Measurements from ENCODE around the gene ATMIN. TPM values are rescaled to one million over a fixed set of nuclear protein-coding genes. Genes with fewer than 3 reads are reported as not detected.

ATMIN gene
- total RNA-seq, 1 donor from 2014 or later = 44.7 TPM

- no peak for DNase-seq (ENCODE audit: low read depth)
These were observed 26.4 kb downstream of the ATMIN start for GRCh38 chr16:81061871-81062608.

DNA sequence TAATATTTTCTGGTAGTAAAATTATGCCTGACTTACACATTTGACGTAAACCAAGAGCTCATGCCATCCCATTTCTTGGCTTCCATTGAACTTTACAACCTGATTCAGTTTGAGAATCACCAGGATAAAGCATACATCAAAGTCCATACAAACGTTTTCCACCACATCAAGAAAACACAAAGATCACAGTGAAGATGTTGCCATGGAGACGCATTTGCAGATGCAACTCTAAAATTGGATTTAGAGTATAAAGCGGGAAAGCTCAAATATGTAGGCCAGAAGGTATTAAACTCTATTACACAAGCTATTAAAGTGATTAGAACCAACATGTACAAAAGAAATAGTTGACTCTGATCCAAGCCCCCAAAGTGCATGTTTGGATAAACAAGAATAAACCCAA is 31.0 kb downstream of the ATMIN start:
- no peak for DNase-seq (ENCODE audit: low read depth)

- DNase-seq (ENCODE audit: low read depth) = no peak
These were observed 31.5 kb downstream of the ATMIN start for GRCh38 chr16:81067166-81067565.

DNA sequence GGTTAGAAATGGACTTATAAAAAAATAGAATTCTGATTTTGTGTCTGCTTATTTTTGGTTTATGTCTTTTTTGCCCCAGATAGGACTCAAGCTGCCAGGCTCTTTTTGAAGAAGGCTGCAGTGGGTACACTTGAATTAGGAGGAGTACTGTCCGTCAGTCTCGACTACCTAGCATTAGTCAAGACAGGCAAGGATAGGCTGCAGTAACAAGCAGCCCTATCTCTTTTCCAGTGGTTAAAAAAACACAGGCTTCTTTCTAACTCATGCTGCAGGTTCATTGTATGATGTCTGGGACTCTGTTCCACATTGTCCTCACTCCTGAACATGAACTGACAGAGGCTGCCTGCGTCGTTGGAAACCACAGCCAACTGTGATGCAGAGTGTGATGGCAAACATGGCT is 33.4 kb downstream of the ATMIN start:
- DNase-seq (ENCODE audit: low read depth) = no peak

- DNase-seq (ENCODE audit: low read depth) = no peak
These were observed 35.3 kb downstream of the ATMIN start for GRCh38 chr16:81070979-81071378.

- no peak for DNase-seq (ENCODE audit: low read depth)
These were observed 36.2 kb downstream of the ATMIN start for GRCh38 chr16:81071805-81072204.

DNA sequence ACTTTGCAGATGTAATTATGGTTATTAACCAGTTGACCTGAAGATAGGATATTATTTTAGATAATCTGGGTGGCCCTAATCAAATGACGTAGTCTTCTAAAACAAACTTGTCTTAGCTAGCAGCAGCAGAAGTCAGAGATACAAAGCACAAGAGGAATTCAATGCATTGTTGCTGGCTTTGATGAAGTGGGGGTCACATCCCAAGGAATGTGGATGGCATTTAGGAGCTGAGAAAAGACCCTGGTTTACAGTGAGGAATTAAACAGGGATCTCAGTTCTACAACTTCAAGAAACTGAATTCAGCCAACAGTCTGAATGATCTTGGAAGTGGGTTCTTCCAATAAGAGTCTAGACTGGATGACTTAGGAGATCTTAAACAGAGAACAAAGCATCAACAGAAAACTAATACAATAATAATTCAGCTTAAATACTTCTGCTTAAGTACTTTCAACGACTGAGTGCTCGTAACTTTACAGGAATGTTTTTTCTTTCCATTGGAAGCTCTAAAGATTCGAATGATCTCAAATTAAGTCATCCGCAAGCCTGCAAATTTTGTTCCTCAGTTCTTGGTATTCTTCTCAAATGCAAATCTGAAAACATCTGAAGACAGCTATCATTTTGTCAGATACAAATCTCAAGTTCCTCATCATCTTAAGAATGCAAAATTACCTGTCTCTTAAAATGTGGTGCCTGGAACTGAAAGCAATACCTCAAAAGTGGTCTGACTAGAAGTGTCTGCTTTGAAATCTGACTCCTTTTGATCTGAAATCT is 38.1 kb downstream of the ATMIN start:
- no peak for DNase-seq (ENCODE audit: low read depth)

GRCh38 chr16:81076566-81077075 is 41.0 kb downstream of the ATMIN start:
- peak; percentile 91 for DNase-seq (ENCODE audit: low read depth)

DNA sequence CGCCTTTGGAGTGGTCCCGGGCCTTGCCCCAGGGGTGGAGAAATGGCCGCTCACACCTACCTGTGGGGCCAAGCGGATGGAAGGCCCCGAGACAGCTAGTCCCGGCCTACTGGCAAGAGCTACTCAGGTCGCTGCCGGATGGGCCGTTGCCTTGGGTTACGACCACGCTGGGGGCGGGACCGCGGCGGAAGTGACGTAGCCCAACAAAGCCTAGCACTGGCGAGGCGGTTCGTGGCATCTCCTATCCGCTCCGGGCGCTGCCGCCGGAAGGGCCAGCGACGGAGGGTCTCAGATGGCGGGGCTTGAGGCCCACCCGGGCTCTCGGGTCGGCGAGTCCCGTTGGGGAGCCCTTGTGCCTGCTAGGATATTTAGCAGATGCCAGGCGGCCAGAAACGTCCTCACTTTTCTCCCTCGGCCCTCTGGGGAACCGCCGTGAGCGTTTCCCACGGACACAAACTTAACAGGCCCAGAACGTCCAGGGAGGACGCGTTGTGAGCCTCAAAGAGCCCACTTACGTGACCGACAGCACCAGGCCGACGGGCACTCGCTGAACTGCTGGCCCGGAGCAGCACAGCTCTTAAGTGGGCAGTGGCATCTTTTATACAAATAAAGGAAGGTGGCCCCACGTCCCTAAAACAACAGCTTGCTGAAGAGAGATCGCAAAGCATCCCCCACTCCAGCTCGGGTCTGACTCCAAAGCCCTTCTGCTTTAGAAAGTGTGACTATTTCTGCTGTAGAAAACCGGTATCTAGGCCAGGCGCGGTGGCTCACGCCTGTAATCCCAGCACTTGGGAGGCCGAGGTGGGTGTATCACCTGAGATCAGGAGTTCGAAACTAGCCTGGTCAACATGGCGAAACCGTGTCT is 41.7 kb downstream of the ATMIN start, which contains the start of gene C16orf46:
C16orf46 (minus strand) TSS at position 163 of the 865 bp plus-strand sequence. CDS start 13,283 bp downstream, outside the sequence.
- peak; percentile 97 for DNase-seq (ENCODE audit: low read depth)

GRCh38 chr16:81080233-81080632 is 44.6 kb downstream of the ATMIN start:
- DNase-seq (ENCODE audit: low read depth) = no peak

DNA sequence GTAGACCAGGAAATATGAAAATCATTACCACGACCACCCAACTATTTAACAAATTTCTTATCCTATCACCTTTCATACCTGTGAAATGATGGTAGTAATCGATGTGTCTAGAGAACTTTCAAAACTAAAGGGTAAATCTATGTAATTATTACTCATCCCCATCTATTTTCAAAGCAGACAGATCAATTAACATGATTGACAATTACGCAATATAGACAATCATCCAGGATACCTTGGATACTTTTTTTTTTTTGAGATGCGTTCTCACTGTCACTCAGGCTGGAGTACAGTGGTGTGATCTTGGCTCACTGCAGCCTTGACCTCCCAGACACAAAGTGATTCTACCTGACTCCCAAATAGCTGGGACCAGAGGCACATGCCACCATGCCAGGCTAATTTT is 45.4 kb downstream of the ATMIN start:
- no peak for DNase-seq (ENCODE audit: low read depth)

DNA sequence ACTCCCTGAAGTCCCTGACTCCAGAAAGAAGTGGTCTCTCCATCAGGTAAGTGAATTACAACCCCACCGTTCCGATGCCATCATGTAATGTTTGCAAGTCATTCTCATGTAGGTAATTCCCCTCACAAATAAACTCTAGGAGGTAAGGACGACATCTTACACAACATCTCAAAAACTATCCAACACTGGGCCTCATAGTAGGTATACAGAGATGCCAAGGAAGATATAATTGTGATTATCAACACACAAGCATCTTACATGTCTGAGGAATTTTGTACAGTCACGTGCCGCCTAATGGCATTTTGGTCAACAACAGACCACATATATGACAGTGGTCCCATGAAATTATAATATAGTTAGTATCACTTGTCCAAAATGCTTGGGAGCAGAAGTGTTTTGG is 53.2 kb downstream of the ATMIN start:
- DNase-seq (ENCODE audit: low read depth) = no peak

DNA sequence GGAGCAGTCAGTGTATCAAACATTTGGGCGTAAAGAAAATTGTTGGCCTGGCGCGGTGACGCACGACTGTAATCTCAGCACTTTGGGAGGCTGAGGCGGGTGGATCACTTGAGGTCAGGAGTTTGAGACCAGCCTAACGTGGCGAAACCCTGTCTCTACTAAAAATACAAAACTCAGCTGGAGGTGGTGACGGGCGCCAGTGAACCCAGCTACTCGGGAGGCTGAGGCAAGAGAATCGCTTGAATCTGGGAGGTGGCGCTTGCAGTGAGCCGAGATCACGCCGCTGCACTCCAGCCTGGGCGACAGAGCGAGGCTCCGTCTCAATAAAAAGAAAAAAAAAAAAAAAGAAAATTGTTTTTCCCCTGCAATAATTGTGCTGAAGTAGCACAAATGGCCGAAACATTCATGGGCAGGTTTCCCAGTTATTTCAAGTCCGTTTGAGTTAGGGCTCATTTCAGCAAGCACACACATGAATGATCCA is 59.2 kb downstream of the ATMIN start:
- DNase-seq (ENCODE audit: low read depth) = peak; percentile 1

DNA sequence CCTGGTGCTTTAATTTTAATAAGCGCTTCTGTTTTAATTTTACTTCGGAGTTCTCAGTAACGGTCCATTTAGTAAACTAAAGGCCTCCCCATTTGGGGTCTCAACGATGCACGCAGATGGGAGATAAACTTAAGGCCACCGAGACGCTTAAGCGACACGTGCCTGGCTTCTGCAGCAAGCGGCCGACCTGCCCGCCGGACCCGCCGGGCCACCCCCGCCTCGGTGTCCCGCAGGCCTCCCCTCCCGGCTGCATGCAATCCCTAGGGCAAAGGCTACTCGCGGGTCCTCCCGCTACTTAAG is 60.0 kb downstream of the ATMIN start:
- DNase-seq (ENCODE audit: low read depth) = no peak

- DNase-seq (ENCODE audit: low read depth) = peak; percentile 99
These were observed 60.5 kb downstream of the ATMIN start, which contains the start of gene GCSH for GRCh38 chr16:81095953-81096714. Gene GCSH (minus strand): TSS chr16:81096395. CDS start chr16:81096278, 117 bp downstream.

- DNase-seq (ENCODE audit: low read depth) = no peak
These were observed 61.1 kb downstream of the ATMIN start for GRCh38 chr16:81096715-81097208.
